ENCODE results near the gene LPP.

DNA sequence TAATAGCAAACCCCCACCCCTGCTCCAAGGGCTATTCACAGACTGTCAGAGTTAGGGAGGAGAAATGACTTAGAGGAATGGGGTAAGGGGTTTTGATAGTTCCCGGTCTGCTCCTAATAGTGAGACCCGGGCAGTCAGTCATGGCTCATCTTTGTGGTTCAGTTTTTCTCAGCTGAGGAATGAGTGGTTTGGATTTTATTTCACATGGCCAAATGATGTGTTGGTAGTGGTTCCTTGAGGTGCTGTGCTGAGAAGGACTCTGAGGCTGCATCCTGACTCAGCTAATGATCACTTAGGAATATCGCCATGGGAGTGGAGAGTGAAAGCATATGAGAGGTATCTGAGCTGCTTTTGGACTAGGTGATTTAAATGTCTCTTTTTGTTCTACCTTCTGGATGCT lies 80.2 kb downstream of the LPP start:
- TF ChIP-seq, protein P1, sequence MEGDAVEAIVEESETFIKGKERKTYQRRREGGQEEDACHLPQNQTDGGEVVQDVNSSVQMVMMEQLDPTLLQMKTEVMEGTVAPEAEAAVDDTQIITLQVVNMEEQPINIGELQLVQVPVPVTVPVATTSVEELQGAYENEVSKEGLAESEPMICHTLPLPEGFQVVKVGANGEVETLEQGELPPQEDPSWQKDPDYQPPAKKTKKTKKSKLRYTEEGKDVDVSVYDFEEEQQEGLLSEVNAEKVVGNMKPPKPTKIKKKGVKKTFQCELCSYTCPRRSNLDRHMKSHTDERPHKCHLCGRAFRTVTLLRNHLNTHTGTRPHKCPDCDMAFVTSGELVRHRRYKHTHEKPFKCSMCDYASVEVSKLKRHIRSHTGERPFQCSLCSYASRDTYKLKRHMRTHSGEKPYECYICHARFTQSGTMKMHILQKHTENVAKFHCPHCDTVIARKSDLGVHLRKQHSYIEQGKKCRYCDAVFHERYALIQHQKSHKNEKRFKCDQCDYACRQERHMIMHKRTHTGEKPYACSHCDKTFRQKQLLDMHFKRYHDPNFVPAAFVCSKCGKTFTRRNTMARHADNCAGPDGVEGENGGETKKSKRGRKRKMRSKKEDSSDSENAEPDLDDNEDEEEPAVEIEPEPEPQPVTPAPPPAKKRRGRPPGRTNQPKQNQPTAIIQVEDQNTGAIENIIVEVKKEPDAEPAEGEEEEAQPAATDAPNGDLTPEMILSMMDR (conservative IDR thresholded peaks at IDR 0.05) = no peak
- TF ChIP-seq EZH2 (IDR thresholded peaks at IDR 0.05; ENCODE audit: low read depth) = no peak

Measured in PC-9 (cell line).